Measurements from ENCODE around the gene KIN.
"Not testable (repeated sequence)": the region's sequence is repeated elsewhere in the genome, so short reads cannot be mapped to it uniquely, and the experiment has no call there.

KIN gene

GRCh38 chr10:7750222-7750621 lies 37.6 kb downstream of the KIN start:
- DNase-seq, result no peak
- intact Hi-C loops (cut with DNase I), result no loop called here

GRCh38 chr10:7748637-7749036 lies 39.2 kb downstream of the KIN start:
- DNase-seq; intact Hi-C loops (cut with DNase I): not testable (repeated sequence)

GRCh38 chr10:7744307-7744706 lies 43.5 kb downstream of the KIN start:
- no peak for DNase-seq
- intact Hi-C loops (cut with DNase I), result no loop called here

- intact Hi-C loops (cut with DNase I), result no loop called here
- peak in 24 of 42 donors; percentile 4 to 68 (median 25) for DNase-seq
Measured at GRCh38 chr10:7738536-7739407, 49.0 kb downstream of the KIN start.

GRCh38 chr10:7734821-7735220 lies 53.0 kb downstream of the KIN start:
- DNase-seq, result no peak
- intact Hi-C loops (cut with DNase I), result no loop called here

GRCh38 chr10:7722927-7723529 lies 64.8 kb downstream of the KIN start:
- intact Hi-C loops (cut with DNase I), result no loop called here
- DNase-seq, result no peak

GRCh38 chr10:7720478-7720877 lies 67.3 kb downstream of the KIN start:
- intact Hi-C loops (cut with DNase I), result no loop called here
- DNase-seq, result no peak

- intact Hi-C loops (cut with DNase I), result no loop called here
- DNase-seq, result no peak
Measured at GRCh38 chr10:7718685-7719084, 69.1 kb downstream of the KIN start.

- intact Hi-C loops (cut with DNase I), result no loop called here
- no peak for DNase-seq
Measured at GRCh38 chr10:7717767-7718166, 70.0 kb downstream of the KIN start.

GRCh38 chr10:7715515-7715914 lies 72.3 kb downstream of the KIN start:
- DNase-seq, result no peak
- intact Hi-C loops (cut with DNase I), result no loop called here

- intact Hi-C loops (cut with DNase I); DNase-seq: not testable (repeated sequence)
Measured at GRCh38 chr10:7711075-7711474, 76.7 kb downstream of the KIN start.

- intact Hi-C loops (cut with DNase I), result no loop called here
Measured at GRCh38 chr10:7710446-7710845, 77.3 kb downstream of the KIN start.

GRCh38 chr10:7708832-7709231 lies 79.0 kb downstream of the KIN start:
- intact Hi-C loops (cut with DNase I), result no loop called here
- DNase-seq, result no peak

More at GRCh38 chr10:7710446-7710845, 77.3 kb downstream of the KIN start:
- no peak for DNase-seq

GRCh38 chr10:7707858-7708622 lies 79.8 kb downstream of the KIN start:
- intact Hi-C loops (cut with DNase I), result no loop called here
- no peak for DNase-seq

GRCh38 chr10:7707102-7707501 lies 80.7 kb downstream of the KIN start:
- DNase-seq, result no peak
- intact Hi-C loops (cut with DNase I), result no loop called here

GRCh38 chr10:7706534-7707073 lies 81.2 kb downstream of the KIN start:
- peak in 4 of 42 donors; percentile 6 to 39 (median 24) for DNase-seq
- intact Hi-C loops (cut with DNase I), result no loop called here

- intact Hi-C loops (cut with DNase I), result no loop called here
- DNase-seq, result no peak
Measured at GRCh38 chr10:7705341-7705740, 82.5 kb downstream of the KIN start.

- DNase-seq, result no peak
- intact Hi-C loops (cut with DNase I), result no loop called here
Measured at GRCh38 chr10:7704071-7705016, 83.4 kb downstream of the KIN start.

- intact Hi-C loops (cut with DNase I), result no loop called here
Measured at GRCh38 chr10:7703140-7703539, 84.7 kb downstream of the KIN start, which contains the start of gene ITIH2. Gene ITIH2 (plus strand): TSS chr10:7703316. CDS start chr10:7703435, 119 bp downstream.

More at GRCh38 chr10:7703140-7703539, 84.7 kb downstream of the KIN start, which contains the start of gene ITIH2:
- no peak for DNase-seq
